OCI-LY3 (cell line): ENCODE measurements around the gene LPAR3.

Experiments used
- EZH2phosphoT487 ChIP-seq: fragments of 200-600 bp; shearing (Covaris generic); IDR thresholded peaks from 2 replicates; pipeline ENCODE4 v1.6.1; 2018; ENCODE audit warnings: antibody characterized with exemption, mixed run types, low read depth
- TF ChIP-seq, protein P1 (sequence below): fragments of 200-600, 300-600 bp; sonication (generic); IDR thresholded peaks from 2 replicates; pipeline ENCODE4 v1.5.1; 2014; ENCODE audit warnings: antibody characterized with exemption, low read length, low read depth

DNA sequence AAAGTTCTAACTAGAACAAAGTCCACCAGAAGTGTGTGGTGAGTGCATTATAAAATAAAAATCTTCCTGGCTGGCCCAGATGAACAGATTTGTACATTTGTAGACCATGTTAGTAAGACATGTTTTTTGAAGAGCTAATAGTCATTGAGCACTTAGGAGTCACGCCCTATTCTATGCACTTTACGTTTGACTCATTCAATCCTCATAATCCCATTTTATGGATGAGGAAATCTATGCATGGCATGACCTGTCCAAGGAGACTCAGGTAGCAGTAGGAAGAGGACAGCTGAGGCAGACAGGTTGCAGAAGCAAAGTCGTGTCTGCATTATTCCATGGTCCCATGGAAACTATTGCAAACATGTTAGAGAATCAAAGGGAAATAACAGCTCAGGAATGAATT, 30.3 kb upstream of the LPAR3 start:
- TF ChIP-seq, protein P1, sequence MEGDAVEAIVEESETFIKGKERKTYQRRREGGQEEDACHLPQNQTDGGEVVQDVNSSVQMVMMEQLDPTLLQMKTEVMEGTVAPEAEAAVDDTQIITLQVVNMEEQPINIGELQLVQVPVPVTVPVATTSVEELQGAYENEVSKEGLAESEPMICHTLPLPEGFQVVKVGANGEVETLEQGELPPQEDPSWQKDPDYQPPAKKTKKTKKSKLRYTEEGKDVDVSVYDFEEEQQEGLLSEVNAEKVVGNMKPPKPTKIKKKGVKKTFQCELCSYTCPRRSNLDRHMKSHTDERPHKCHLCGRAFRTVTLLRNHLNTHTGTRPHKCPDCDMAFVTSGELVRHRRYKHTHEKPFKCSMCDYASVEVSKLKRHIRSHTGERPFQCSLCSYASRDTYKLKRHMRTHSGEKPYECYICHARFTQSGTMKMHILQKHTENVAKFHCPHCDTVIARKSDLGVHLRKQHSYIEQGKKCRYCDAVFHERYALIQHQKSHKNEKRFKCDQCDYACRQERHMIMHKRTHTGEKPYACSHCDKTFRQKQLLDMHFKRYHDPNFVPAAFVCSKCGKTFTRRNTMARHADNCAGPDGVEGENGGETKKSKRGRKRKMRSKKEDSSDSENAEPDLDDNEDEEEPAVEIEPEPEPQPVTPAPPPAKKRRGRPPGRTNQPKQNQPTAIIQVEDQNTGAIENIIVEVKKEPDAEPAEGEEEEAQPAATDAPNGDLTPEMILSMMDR: no peak
- TF ChIP-seq EZH2phosphoT487: no peak
